Measurements from ENCODE around the gene FOXC1.

The FOXC1 gene

DNA sequence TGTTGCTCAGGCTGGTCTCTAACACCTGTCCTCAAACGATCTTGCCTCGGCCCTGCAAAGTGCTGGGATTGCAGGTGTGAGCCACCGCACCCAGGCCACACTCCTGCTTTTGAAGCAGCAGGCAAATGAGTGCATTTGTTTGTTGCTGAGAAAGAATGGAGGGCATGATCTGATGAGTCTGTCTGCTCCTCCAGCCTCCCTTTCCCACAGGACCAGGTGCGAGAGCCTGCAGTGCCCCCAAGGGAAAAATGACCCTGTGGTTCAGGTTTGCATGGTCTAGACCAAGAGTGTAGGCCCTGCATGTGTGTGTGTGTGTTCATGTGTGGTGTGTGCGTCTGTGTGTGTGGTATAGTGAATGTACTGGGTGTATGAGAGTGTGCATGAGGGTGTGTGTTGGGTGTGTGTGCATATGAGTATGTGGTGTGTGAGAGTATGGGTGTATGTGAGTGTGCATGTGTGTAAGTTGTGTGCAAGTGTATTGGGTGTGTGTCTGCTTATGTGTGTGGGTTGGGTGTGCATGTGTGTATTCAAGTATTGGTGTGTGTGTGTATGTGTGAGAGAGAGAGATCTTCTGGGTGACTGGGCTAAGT, 22.8 kb upstream of the FOXC1 start:
- Histone ChIP-seq H3F3A (ENCODE audit: control insufficient read depth, insufficient read depth) (no peaks in the 10 kb centered on the region), H3K9me2 (replicated peaks; ENCODE audit: control insufficient read depth, low read length) (no peaks in the 10 kb centered on the region), H3K27ac (ENCODE audit: low read depth, low read length) (no peak overlapping the region), H3K9me3 (ENCODE audit: control insufficient read depth, insufficient read depth, low read length) (no peaks in the 10 kb centered on the region), H4K20me1 (ENCODE audit: control insufficient read depth, insufficient read depth, low read depth, low read length) (no peaks in the 10 kb centered on the region), H3K4me1 (ENCODE audit: control insufficient read depth, low read length) (no peaks in the 10 kb centered on the region), H3K4me3 (ENCODE audit: low read length) (no peak overlapping the region), H3K79me2 (ENCODE audit: control insufficient read depth, low read length) (no peaks in the 10 kb centered on the region), H3K27me3 (ENCODE audit: control insufficient read depth, low read length) (no peaks in the 10 kb centered on the region; the same call in 1 of the 2 replicates), H3K4me2 (ENCODE audit: low read length) (no peak overlapping the region), H3K36me3 (ENCODE audit: control insufficient read depth, low read length) (no peaks in the 10 kb centered on the region)
- no peak for TF ChIP-seq EZH2phosphoT487 (IDR thresholded peaks at IDR 0.05; ENCODE audit: borderline replicate concordance, low read length)
- TF ChIP-seq, protein P1, sequence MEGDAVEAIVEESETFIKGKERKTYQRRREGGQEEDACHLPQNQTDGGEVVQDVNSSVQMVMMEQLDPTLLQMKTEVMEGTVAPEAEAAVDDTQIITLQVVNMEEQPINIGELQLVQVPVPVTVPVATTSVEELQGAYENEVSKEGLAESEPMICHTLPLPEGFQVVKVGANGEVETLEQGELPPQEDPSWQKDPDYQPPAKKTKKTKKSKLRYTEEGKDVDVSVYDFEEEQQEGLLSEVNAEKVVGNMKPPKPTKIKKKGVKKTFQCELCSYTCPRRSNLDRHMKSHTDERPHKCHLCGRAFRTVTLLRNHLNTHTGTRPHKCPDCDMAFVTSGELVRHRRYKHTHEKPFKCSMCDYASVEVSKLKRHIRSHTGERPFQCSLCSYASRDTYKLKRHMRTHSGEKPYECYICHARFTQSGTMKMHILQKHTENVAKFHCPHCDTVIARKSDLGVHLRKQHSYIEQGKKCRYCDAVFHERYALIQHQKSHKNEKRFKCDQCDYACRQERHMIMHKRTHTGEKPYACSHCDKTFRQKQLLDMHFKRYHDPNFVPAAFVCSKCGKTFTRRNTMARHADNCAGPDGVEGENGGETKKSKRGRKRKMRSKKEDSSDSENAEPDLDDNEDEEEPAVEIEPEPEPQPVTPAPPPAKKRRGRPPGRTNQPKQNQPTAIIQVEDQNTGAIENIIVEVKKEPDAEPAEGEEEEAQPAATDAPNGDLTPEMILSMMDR (IDR thresholded peaks at IDR 0.05; ENCODE audit: low read depth, low read length, poor library complexity, severe bottlenecking), result no peak

- no peak for TF ChIP-seq EZH2phosphoT487 (IDR thresholded peaks at IDR 0.05; ENCODE audit: borderline replicate concordance, low read length)
- TF ChIP-seq, protein P1 (IDR thresholded peaks at IDR 0.05; ENCODE audit: low read depth, low read length, poor library complexity, severe bottlenecking), result no peak
- Histone ChIP-seq H3K36me3 (ENCODE audit: control insufficient read depth, low read length) (no peaks in the 10 kb centered on the region), H3K9me3 (ENCODE audit: control insufficient read depth, insufficient read depth, low read length) (no peaks in the 10 kb centered on the region), H3K79me2 (ENCODE audit: control insufficient read depth, low read length) (no peaks in the 10 kb centered on the region), H3K4me3 (ENCODE audit: low read length) (no peak overlapping the region), H3K27me3 (ENCODE audit: control insufficient read depth, low read length) (no peaks in the 10 kb centered on the region; the same call in 1 of the 2 replicates), H3K27ac (ENCODE audit: low read depth, low read length) (no peak overlapping the region), H3K4me2 (ENCODE audit: low read length) (no peak overlapping the region), H3K9me2 (replicated peaks; ENCODE audit: control insufficient read depth, low read length) (no peaks in the 10 kb centered on the region), H4K20me1 (ENCODE audit: control insufficient read depth, insufficient read depth, low read depth, low read length) (no peaks in the 10 kb centered on the region), H3K4me1 (ENCODE audit: control insufficient read depth, low read length) (no peaks in the 10 kb centered on the region), H3F3A (ENCODE audit: control insufficient read depth, insufficient read depth) (no peaks in the 10 kb centered on the region)
Observed at GRCh38 chr6:1587546-1587945, 22.2 kb upstream of the FOXC1 start.

- H4K20me1 ChIP-seq (ENCODE audit: control insufficient read depth, insufficient read depth, low read depth, low read length), result no peaks in the 10 kb centered on the region
- no peak overlapping the region for H3K4me2 ChIP-seq (ENCODE audit: low read length)
- TF ChIP-seq, protein P1 (IDR thresholded peaks at IDR 0.05; ENCODE audit: low read depth, low read length, poor library complexity, severe bottlenecking), result no peak
- no peak for TF ChIP-seq EZH2phosphoT487 (IDR thresholded peaks at IDR 0.05; ENCODE audit: borderline replicate concordance, low read length)
- H3K27me3 ChIP-seq (ENCODE audit: control insufficient read depth, low read length), result no peaks in the 10 kb centered on the region; the same call in 1 of the 2 replicates
- H3K9me2 ChIP-seq (replicated peaks; ENCODE audit: control insufficient read depth, low read length), result no peaks in the 10 kb centered on the region
- no peaks in the 10 kb centered on the region for H3K79me2 ChIP-seq (ENCODE audit: control insufficient read depth, low read length)
- no peaks in the 10 kb centered on the region for H3K4me1 ChIP-seq (ENCODE audit: control insufficient read depth, low read length)
- no peaks in the 10 kb centered on the region for H3K36me3 ChIP-seq (ENCODE audit: control insufficient read depth, low read length)
- H3K4me3 ChIP-seq (ENCODE audit: low read length), result no peak overlapping the region
- H3K27ac ChIP-seq (ENCODE audit: low read depth, low read length), result no peak overlapping the region
- H3K9me3 ChIP-seq (ENCODE audit: control insufficient read depth, insufficient read depth, low read length), result no peaks in the 10 kb centered on the region
- no peaks in the 10 kb centered on the region for H3F3A ChIP-seq (ENCODE audit: control insufficient read depth, insufficient read depth)
Observed at GRCh38 chr6:1587977-1588376, 21.7 kb upstream of the FOXC1 start.
